ENCODE data around the gene PDYN.

DNA sequence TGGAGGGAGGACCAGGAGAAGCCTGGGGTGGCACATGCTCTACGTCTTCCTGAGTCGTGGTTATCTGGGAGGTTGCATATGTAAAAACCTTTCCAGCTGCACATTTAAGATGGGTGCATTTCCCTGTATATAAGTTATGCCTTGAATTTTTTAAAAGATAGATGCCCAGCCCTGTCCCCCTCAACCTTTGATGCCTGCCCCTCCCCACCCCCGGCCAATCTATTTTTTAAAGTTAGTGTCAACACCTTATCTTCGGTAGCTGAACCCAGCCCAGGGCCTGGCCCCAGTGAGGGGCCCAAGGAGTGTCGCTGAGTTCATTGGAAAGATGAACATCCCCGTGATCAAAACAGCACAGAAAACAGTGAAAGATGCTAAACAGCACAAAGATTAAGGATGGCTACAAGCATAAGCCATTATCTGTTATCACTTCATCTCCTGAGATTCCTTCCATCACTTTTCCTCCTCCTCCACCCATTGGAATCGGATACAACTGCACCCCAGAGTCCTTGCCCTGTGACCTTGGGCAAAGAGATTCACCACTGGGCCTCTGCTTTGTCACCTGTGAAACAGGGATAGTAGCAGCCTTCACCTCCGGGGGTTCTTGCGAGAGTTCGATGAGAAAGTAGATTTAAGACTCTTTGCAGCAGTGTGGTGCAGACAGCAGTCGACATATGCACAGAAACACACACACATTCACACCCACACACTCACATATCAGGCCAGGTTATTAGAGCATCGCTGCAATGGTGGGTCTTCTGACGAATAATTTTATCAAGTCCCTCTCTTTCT, 51.2 kb downstream of the PDYN start:
- TF ChIP-seq, protein P1, sequence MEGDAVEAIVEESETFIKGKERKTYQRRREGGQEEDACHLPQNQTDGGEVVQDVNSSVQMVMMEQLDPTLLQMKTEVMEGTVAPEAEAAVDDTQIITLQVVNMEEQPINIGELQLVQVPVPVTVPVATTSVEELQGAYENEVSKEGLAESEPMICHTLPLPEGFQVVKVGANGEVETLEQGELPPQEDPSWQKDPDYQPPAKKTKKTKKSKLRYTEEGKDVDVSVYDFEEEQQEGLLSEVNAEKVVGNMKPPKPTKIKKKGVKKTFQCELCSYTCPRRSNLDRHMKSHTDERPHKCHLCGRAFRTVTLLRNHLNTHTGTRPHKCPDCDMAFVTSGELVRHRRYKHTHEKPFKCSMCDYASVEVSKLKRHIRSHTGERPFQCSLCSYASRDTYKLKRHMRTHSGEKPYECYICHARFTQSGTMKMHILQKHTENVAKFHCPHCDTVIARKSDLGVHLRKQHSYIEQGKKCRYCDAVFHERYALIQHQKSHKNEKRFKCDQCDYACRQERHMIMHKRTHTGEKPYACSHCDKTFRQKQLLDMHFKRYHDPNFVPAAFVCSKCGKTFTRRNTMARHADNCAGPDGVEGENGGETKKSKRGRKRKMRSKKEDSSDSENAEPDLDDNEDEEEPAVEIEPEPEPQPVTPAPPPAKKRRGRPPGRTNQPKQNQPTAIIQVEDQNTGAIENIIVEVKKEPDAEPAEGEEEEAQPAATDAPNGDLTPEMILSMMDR (conservative IDR thresholded peaks at IDR 0.05 in 1 of 2, IDR thresholded peaks at IDR 0.05 in 1 of 2; ENCODE audit: low read depth in 1 of 2, low read length in 2 of 2), result no peak
- TF ChIP-seq EZH2 (IDR thresholded peaks at IDR 0.05; ENCODE audit: low read length, missing control alignments), result no peak
